WTC11 (cell line): ENCODE results near the gene AFF3. TPM values are rescaled to one million over a fixed set of nuclear protein-coding genes. Genes with fewer than 3 reads are reported as not detected.

Experiments
- ATAC-seq: fragments of 200-7000 bp; cut with Tn5 transposase; 2 replicates; pipeline ENCODE4 v1.10.0; 2021; ENCODE audit warnings: mild to moderate bottlenecking, moderate library complexity
- CTCF ChIA-PET: fragments of 300-600 bp; sonication (Branson Sonifier 250); formaldehyde crosslinking; loops from one replicate; lab custom pipeline; 2021; ENCODE audit warnings: antibody characterized with exemption; lab: Charles Lee
- POLR2A ChIA-PET: fragments of 350-600 bp; sonication (Branson Sonifier 250); formaldehyde crosslinking; loops from one replicate; lab custom pipeline; 2021; ENCODE audit warnings: antibody characterized with exemption; lab: Charles Lee
- DNase-seq: peaks from one replicate; pipeline ENCODE4 v3.0.0; 2021; ENCODE audit warnings: low spot score
- H3K27ac Mint-ChIP-seq: 2 replicates; pipeline ENCODE4 v1.8.0; 2021; ENCODE audit warnings: mixed read lengths
- H3K27me3 Mint-ChIP-seq: 2 replicates; pipeline ENCODE4 v1.8.0; 2021; ENCODE audit warnings: low read depth, mild to moderate bottlenecking, moderate library complexity, mixed read lengths
- H3K36me3 Mint-ChIP-seq: 2 replicates; pipeline ENCODE4 v1.8.0; 2021; ENCODE audit warnings: mixed read lengths
- H3K4me1 Mint-ChIP-seq: 2 replicates; pipeline ENCODE4 v1.8.0; 2022; ENCODE audit warnings: mixed read lengths
- H3K4me3 Mint-ChIP-seq: 2 replicates; pipeline ENCODE4 v1.8.0; 2021; ENCODE audit warnings: mild to moderate bottlenecking, moderate library complexity, mixed read lengths
- H3K9me3 Mint-ChIP-seq: 2 replicates; pipeline ENCODE4 v1.8.0; 2021; ENCODE audit warnings: mixed read lengths
- ARID4B ChIP-seq: sonication (generic); formaldehyde crosslinking; IDR thresholded peaks from 2 replicates; pipeline ENCODE4 v1.8.0; 2023; ENCODE audit warnings: missing genetic modification reagents, mild to moderate bottlenecking, borderline replicate concordance
- CREM ChIP-seq: sonication (generic); formaldehyde crosslinking; IDR thresholded peaks from 2 replicates; pipeline ENCODE4 v1.8.1; 2022; ENCODE audit warnings: mild to moderate bottlenecking, missing genetic modification reagents, moderate library complexity
- CTCF ChIP-seq: fragments of 200-600 bp; IDR thresholded peaks from 2 replicates; pipeline ENCODE4 v1.8.0; 2022; ENCODE audit warnings: antibody characterized with exemption
- E2F1 ChIP-seq: sonication (generic); formaldehyde crosslinking; IDR thresholded peaks from 2 replicates; pipeline ENCODE4 v1.8.0; 2022; ENCODE audit warnings: mild to moderate bottlenecking, missing genetic modification reagents
- FOXK1 ChIP-seq: sonication (generic); formaldehyde crosslinking; IDR thresholded peaks from 2 replicates; pipeline ENCODE4 v1.8.0; 2022; ENCODE audit warnings: mild to moderate bottlenecking, moderate library complexity, missing genetic modification reagents
- FOXP1 ChIP-seq: sonication (generic); formaldehyde crosslinking; IDR thresholded peaks from 2 replicates; pipeline ENCODE4 v1.8.0; 2022; ENCODE audit warnings: missing genetic modification reagents, mild to moderate bottlenecking, moderate library complexity, borderline replicate concordance
- FOXP4 ChIP-seq: sonication (generic); formaldehyde crosslinking; IDR thresholded peaks from 2 replicates; pipeline ENCODE4 v1.8.0; 2022; ENCODE audit warnings: mild to moderate bottlenecking, missing genetic modification reagents
- HMGXB4 ChIP-seq: sonication (generic); formaldehyde crosslinking; IDR thresholded peaks from 2 replicates; pipeline ENCODE4 v1.8.1; 2023; ENCODE audit warnings: mild to moderate bottlenecking, moderate library complexity, missing genetic modification reagents
- IRF1 ChIP-seq: sonication (generic); formaldehyde crosslinking; IDR thresholded peaks from 2 replicates; pipeline ENCODE4 v1.8.0; 2023; ENCODE audit warnings: missing genetic modification reagents
- NFATC4 ChIP-seq: fragments of 250-450 bp; sonication (Bioruptor Pico); IDR thresholded peaks from 2 replicates; pipeline ENCODE4 v1.9.0; 2021; ENCODE audit warnings: mild to moderate bottlenecking
- ZBTB21 ChIP-seq: sonication (generic); formaldehyde crosslinking; IDR thresholded peaks from 2 replicates; pipeline ENCODE4 v1.8.1; 2023; ENCODE audit warnings: mild to moderate bottlenecking, missing genetic modification reagents, borderline replicate concordance
- ZNF121 ChIP-seq: sonication (generic); formaldehyde crosslinking; IDR thresholded peaks from 2 replicates; pipeline ENCODE4 v1.8.0; 2023; ENCODE audit warnings: missing genetic modification reagents
- ZNF219 ChIP-seq: sonication (generic); formaldehyde crosslinking; IDR thresholded peaks from 2 replicates; pipeline ENCODE4 v1.8.0; 2023; ENCODE audit warnings: missing genetic modification reagents, mild to moderate bottlenecking, borderline replicate concordance
- ZNF532 ChIP-seq: fragments of 250-450 bp; sonication (Bioruptor Pico); IDR thresholded peaks from 2 replicates; pipeline ENCODE4 v1.9.0; 2021; ENCODE audit warnings: mild to moderate bottlenecking, borderline replicate concordance
- ZNF671 ChIP-seq: fragments of 250-450 bp; sonication (Bioruptor Pico); IDR thresholded peaks from 2 replicates; pipeline ENCODE4 v1.8.0; 2021; ENCODE audit warnings: mild to moderate bottlenecking
- total RNA-seq: library from RNA; stranded (reverse); gene quantifications from 3 replicates; pipeline ENCODE4 v1.2.3, GENCODE V29; 2021

The AFF3 gene
- total RNA-seq, 1 experiment from 2014 or later, result 1.2 TPM

GRCh38 chr2:99842451-99842850, 299.9 kb downstream of the AFF3 start:
- Mint-ChIP-seq H3K36me3 (no peaks in the 10 kb centered on the region), H3K27me3 (no peaks in the 10 kb centered on the region), H3K4me1 (0 out of 2 replicates have a peak, but pooled peaks cover 3% of the 10 kb centered on the region), H3K27ac (no peak overlapping the region), H3K4me3 (no peak overlapping the region), H3K9me3 (no peaks in the 10 kb centered on the region)
- ChIA-PET CTCF (interaction anchor here (1.3 to 1.5 kb wide), 2 partner anchors 398 to 420 kb away, joined by 3 to 5 read pairs; no protein-coding TSS in a partner anchor), POLR2A (no interaction called here)
- ATAC-seq, result no peak
- DNase-seq, result no peak
- TF ChIP-seq ZNF219 (CRISPR knock-in tag) (no peak), HMGXB4 (CRISPR knock-in tag) (no peak), ZNF671 (CRISPR knock-in tag) (no peak), ZBTB21 (CRISPR knock-in tag) (no peak), FOXP4 (CRISPR knock-in tag) (no peak), ZNF532 (CRISPR knock-in tag) (no peak), ARID4B (CRISPR knock-in tag) (no peak), ZNF121 (CRISPR knock-in tag) (no peak)
- TF ChIP-seq, all 79 proteins: peak for 0

- DNase-seq, result no peak
- ChIA-PET CTCF (interaction anchor here (1.0 to 1.3 kb wide), 2 partner anchors 251 to 399 kb away, joined by 3 read pairs; no protein-coding TSS in a partner anchor), POLR2A (no interaction called here)
- Mint-ChIP-seq H3K4me3 (no peak overlapping the region), H3K4me1 (0 out of 2 replicates have a peak, but pooled peaks cover 3% of the 10 kb centered on the region), H3K9me3 (no peaks in the 10 kb centered on the region), H3K27ac (no peak overlapping the region), H3K27me3 (no peaks in the 10 kb centered on the region), H3K36me3 (no peaks in the 10 kb centered on the region)
- ATAC-seq, result no peak
- TF ChIP-seq FOXP1 (CRISPR knock-in tag) (no peak), IRF1 (CRISPR knock-in tag) (no peak), NFATC4 (no peak), CREM (CRISPR knock-in tag) (no peak), ZNF121 (CRISPR knock-in tag) (no peak), CTCF (no peak), FOXP4 (CRISPR knock-in tag) (no peak), E2F1 (CRISPR knock-in tag) (no peak), FOXK1 (no peak)
Observed at GRCh38 chr2:99841749-99842148, 300.6 kb downstream of the AFF3 start.
